SK-N-SH treated with all-trans-retinoic acid at 6 μM for 48 hours (cell line): ENCODE data around the gene ATP8A1.
"Not testable (repeated sequence)": the region's sequence is repeated elsewhere in the genome, so short reads cannot be mapped to it uniquely, and the experiment has no call there.

Source experiments
- ATAC-seq: fragments of 200-7000 bp; cut with Tn5 transposase; 3 replicates; pipeline ENCODE4 v1.9.1; 2020; ENCODE audit warnings: mild to moderate bottlenecking, moderate library complexity
- ARNTL ChIP-seq: fragments of 450-650 bp; formaldehyde crosslinking; IDR thresholded peaks from 2 replicates; pipeline ENCODE4 v1.5.0; 2020; ENCODE audit warnings: low read depth, mild to moderate bottlenecking, moderate library complexity, borderline replicate concordance
- BACH2 ChIP-seq: fragments of 250-450 bp; sonication (Bioruptor Pico); IDR thresholded peaks from 2 replicates; pipeline ENCODE4 v1.9.0; 2021; ENCODE audit warnings: mild to moderate bottlenecking, borderline replicate concordance
- CSRNP3 ChIP-seq: fragments of 250-450 bp; sonication (Bioruptor Pico); IDR thresholded peaks from 2 replicates; pipeline ENCODE4 v1.5.1; 2021; ENCODE audit warnings: mild to moderate bottlenecking, moderate library complexity
- ESRRG ChIP-seq: fragments of 250-450 bp; sonication (Bioruptor Pico); IDR thresholded peaks from 2 replicates; pipeline ENCODE4 v1.6.1; 2021; ENCODE audit warnings: mild to moderate bottlenecking
- GLIS3 ChIP-seq: fragments of 250-450 bp; sonication (Bioruptor Pico); IDR thresholded peaks from 2 replicates; pipeline ENCODE4 v1.5.0; 2020; ENCODE audit warnings: mild to moderate bottlenecking, moderate library complexity
- ISL1 ChIP-seq: fragments of 250-450 bp; sonication (Bioruptor Pico); IDR thresholded peaks from 2 replicates; pipeline ENCODE4 v2.1.2; 2022; ENCODE audit warnings: mild to moderate bottlenecking, moderate library complexity
- OSR1 ChIP-seq: fragments of 250-450 bp; sonication (Bioruptor Pico); IDR thresholded peaks from 2 replicates; pipeline ENCODE4 v1.8.0; 2022; ENCODE audit warnings: moderate library complexity, mild to moderate bottlenecking, inconsistent platforms
- POU6F1 ChIP-seq: fragments of 250-450 bp; sonication (Bioruptor Pico); IDR thresholded peaks from 2 replicates; pipeline ENCODE4 v1.8.0; 2021; ENCODE audit warnings: low read depth, mild to moderate bottlenecking, moderate library complexity, borderline replicate concordance
- PPARA ChIP-seq: fragments of 250-450 bp; sonication (Bioruptor Pico); IDR thresholded peaks from 2 replicates; pipeline ENCODE4 v1.5.0; 2020; ENCODE audit warnings: mild to moderate bottlenecking, borderline replicate concordance
- RARB ChIP-seq: fragments of 250-450 bp; sonication (Bioruptor Pico); IDR thresholded peaks from 2 replicates; pipeline ENCODE4 v1.8.0; 2021; ENCODE audit warnings: mild to moderate bottlenecking, moderate library complexity
- SNAI2 ChIP-seq: fragments of 250-450 bp; sonication (Bioruptor Pico); IDR thresholded peaks from 2 replicates; pipeline ENCODE4 v1.5.0; 2020; ENCODE audit warnings: mild to moderate bottlenecking, moderate library complexity
- TCF4 ChIP-seq: fragments of 250-450 bp; sonication (Bioruptor Pico); IDR thresholded peaks from 2 replicates; pipeline ENCODE4 v1.8.0; 2021; ENCODE audit warnings: mild to moderate bottlenecking, moderate library complexity, borderline replicate concordance
- TSHZ2 ChIP-seq: fragments of 250-450 bp; sonication (Bioruptor Pico); IDR thresholded peaks from 2 replicates; pipeline ENCODE4 v1.5.0; 2020; ENCODE audit warnings: mild to moderate bottlenecking, moderate library complexity
- ZC3H10 ChIP-seq: fragments of 250-450 bp; sonication (Bioruptor Pico); IDR thresholded peaks from 2 replicates; pipeline ENCODE4 v1.5.1; 2021; ENCODE audit warnings: mild to moderate bottlenecking, moderate library complexity
- ZFP3 ChIP-seq: fragments of 250-450 bp; sonication (Bioruptor Pico); IDR thresholded peaks from 2 replicates; pipeline ENCODE4 v1.5.0; 2020; ENCODE audit warnings: mild to moderate bottlenecking, moderate library complexity
- ZFP30 ChIP-seq: fragments of 450-650 bp; formaldehyde crosslinking; IDR thresholded peaks from 2 replicates; pipeline ENCODE4 v1.5.0; 2022; ENCODE audit warnings: mild to moderate bottlenecking, moderate library complexity
- ZNF565 ChIP-seq: fragments of 450-650 bp; formaldehyde crosslinking; conservative IDR thresholded peaks from 2 replicates; pipeline ENCODE4 v1.5.0; 2020; ENCODE audit warnings: low read depth, mild to moderate bottlenecking, moderate library complexity
- ZNF70 ChIP-seq: fragments of 450-650 bp; formaldehyde crosslinking; IDR thresholded peaks from 2 replicates; pipeline ENCODE4 v1.5.0; 2020; ENCODE audit warnings: mild to moderate bottlenecking, moderate library complexity
- ZNF8 ChIP-seq: fragments of 450-650 bp; formaldehyde crosslinking; IDR thresholded peaks from 2 replicates; pipeline ENCODE4 v1.5.0; 2020; ENCODE audit warnings: mild to moderate bottlenecking, moderate library complexity
- TF ChIP-seq, protein P1 (sequence below): fragments of 250-450 bp; sonication (Bioruptor Pico); IDR thresholded peaks from 2 replicates; pipeline ENCODE4 v1.8.0; 2020; ENCODE audit warnings: mild to moderate bottlenecking, moderate library complexity, borderline replicate concordance

Gene ATP8A1

DNA sequence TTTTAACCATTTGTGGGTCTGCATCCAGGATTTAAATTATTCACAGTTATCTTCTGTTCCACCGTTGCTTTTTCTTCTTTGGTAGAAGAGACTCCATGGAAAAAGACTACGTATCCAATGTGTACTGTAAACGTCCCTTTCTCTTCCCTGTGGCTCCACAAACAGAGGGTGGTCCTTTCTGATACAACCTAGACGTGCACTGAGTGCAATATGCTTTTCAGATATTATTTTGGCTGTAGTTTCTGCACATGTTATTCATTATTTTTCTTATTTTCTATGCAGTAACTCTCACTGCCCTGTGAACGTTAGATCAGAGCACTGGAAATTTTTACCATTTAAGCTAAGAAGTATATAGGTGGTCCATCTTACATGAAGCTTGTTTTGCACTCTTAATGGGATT lies 186.9 kb downstream of the ATP8A1 start:
- TF ChIP-seq OSR1 (CRISPR knock-in tag): no peak
- TF ChIP-seq ZNF70 (CRISPR knock-in tag): no peak
- no peak for TF ChIP-seq ZFP30
- TF ChIP-seq POU6F1 (CRISPR knock-in tag): no peak
- TF ChIP-seq, protein P1, sequence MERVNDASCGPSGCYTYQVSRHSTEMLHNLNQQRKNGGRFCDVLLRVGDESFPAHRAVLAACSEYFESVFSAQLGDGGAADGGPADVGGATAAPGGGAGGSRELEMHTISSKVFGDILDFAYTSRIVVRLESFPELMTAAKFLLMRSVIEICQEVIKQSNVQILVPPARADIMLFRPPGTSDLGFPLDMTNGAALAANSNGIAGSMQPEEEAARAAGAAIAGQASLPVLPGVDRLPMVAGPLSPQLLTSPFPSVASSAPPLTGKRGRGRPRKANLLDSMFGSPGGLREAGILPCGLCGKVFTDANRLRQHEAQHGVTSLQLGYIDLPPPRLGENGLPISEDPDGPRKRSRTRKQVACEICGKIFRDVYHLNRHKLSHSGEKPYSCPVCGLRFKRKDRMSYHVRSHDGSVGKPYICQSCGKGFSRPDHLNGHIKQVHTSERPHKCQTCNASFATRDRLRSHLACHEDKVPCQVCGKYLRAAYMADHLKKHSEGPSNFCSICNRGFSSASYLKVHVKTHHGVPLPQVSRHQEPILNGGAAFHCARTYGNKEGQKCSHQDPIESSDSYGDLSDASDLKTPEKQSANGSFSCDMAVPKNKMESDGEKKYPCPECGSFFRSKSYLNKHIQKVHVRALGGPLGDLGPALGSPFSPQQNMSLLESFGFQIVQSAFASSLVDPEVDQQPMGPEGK: no peak
- no peak for TF ChIP-seq GLIS3
- TF ChIP-seq ESRRG (CRISPR knock-in tag): no peak
- TF ChIP-seq BACH2 (CRISPR knock-in tag): no peak
- no peak for TF ChIP-seq ZC3H10 (CRISPR knock-in tag)
- TF ChIP-seq ARNTL (CRISPR knock-in tag): no peak
- no peak for TF ChIP-seq ZFP3 (CRISPR knock-in tag)
- TF ChIP-seq TCF4 (CRISPR knock-in tag): no peak
- TF ChIP-seq PPARA: no peak
- no peak for TF ChIP-seq ISL1
- ATAC-seq: no peak

DNA sequence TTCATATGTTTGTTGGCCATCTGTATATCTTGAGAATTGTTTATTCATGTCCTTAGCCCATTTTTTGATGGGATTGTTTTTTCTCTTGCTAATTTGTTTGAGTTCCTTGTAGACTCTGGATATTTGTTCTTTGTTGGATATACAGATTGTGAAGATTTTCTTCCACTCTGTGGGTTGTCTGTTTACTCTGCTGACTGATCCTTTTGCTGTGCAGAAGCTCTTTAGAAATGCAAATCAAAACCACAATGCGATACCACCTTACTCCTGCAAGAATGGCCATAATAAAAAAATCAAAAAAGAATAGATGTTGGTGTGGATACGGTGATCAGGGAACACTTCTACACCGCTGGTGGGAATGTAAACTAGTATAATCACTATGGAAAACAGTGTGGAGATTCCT lies 189.1 kb downstream of the ATP8A1 start:
- ATAC-seq: not testable (repeated sequence)

GRCh38 chr4:42466273-42466844 lies 190.5 kb downstream of the ATP8A1 start:
- TF ChIP-seq TCF4 (CRISPR knock-in tag): no peak
- no peak for TF ChIP-seq ZC3H10 (CRISPR knock-in tag)
- TF ChIP-seq ZFP30: no peak
- TF ChIP-seq POU6F1 (CRISPR knock-in tag): no peak
- TF ChIP-seq CSRNP3 (CRISPR knock-in tag): no peak
- TF ChIP-seq ZNF8 (CRISPR knock-in tag): no peak
- TF ChIP-seq ZNF565 (CRISPR knock-in tag): no peak
- TF ChIP-seq RARB (CRISPR knock-in tag): no peak
- TF ChIP-seq, protein P1: no peak
- no peak for TF ChIP-seq OSR1 (CRISPR knock-in tag)
- ATAC-seq: peak; percentile 92

- peak; percentile 77 for ATAC-seq
These were observed 192.3 kb downstream of the ATP8A1 start for GRCh38 chr4:42464550-42465094.

DNA sequence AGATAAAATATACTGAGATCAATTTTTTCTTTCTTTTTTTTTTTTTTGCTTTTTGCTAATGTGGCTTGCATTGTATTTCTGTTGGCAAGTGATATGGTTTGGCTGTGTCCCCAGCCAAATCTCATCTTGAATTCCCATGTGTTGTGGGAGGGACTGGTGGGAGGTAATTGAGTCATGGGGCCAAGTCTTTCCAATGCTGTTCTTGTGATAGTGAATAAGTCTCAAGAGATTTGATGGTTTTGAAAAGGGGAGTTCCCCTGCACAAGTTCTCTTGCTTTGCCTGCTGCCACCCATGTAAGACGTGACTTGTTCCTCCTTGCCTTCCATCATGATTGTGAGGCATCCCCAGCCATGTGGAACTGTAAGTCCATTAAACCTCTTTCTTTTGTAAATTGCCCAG lies 195.7 kb downstream of the ATP8A1 start:
- ATAC-seq: not testable (repeated sequence)

More at GRCh38 chr4:42464550-42465094, 192.3 kb downstream of the ATP8A1 start:
- no peak for TF ChIP-seq ZNF70 (CRISPR knock-in tag)
- no peak for TF ChIP-seq ZFP30
- no peak for TF ChIP-seq OSR1 (CRISPR knock-in tag)
- no peak for TF ChIP-seq SNAI2 (CRISPR knock-in tag)
- no peak for TF ChIP-seq TSHZ2 (CRISPR knock-in tag)
- no peak for TF ChIP-seq GLIS3
